HG03575 (cell line): Measurements from ENCODE around the gene IDNK.

ENCODE experiments used
- ATAC-seq: cut with Tn5 transposase; IDR thresholded peaks from one replicate; pipeline ENCODE4 v1.9.1; 2021; ENCODE audit not compliant: unreplicated experiment, insufficient number of reproducible peaks, low FRiP score; ENCODE audit errors: extremely low read depth

The IDNK gene

GRCh38 chr9:83671451-83671850 is 48.5 kb downstream of the IDNK start:
- ATAC-seq, result no peak

GRCh38 chr9:83675466-83675865 is 52.5 kb downstream of the IDNK start:
- ATAC-seq, result no peak

- no peak for ATAC-seq
Measured at GRCh38 chr9:83677596-83677995, 54.7 kb downstream of the IDNK start.

GRCh38 chr9:83680233-83680632 is 57.3 kb downstream of the IDNK start:
- no peak for ATAC-seq

GRCh38 chr9:83681490-83681889 is 58.5 kb downstream of the IDNK start:
- no peak for ATAC-seq

GRCh38 chr9:83688921-83689320 is 66.0 kb downstream of the IDNK start:
- ATAC-seq, result no peak

GRCh38 chr9:83691492-83691891 is 68.5 kb downstream of the IDNK start:
- ATAC-seq, result no peak
